ENCODE data around the gene TOMM20L. TPM values are rescaled to one million over a fixed set of nuclear protein-coding genes. Genes with fewer than 3 reads are reported as not detected.

Gene TOMM20L
- total and polyA plus RNA-seq, 9 of the 15 experiments (the other 6 are each of a cell fraction or from before 2014, with no cell fraction given) = not detected

- peak; percentile 94 for TF ChIP-seq TFE3 (CRISPR knock-in tag; IDR thresholded peaks at IDR 0.05)
- no peak for TF ChIP-seq FOXJ3 (CRISPR knock-in tag; IDR thresholded peaks at IDR 0.05)
- no peak for TF ChIP-seq ZNF584 (CRISPR knock-in tag; IDR thresholded peaks at IDR 0.05; ENCODE audit: low read depth)
- 0 out of 2 replicates have a peak, but pooled peaks have one; percentile 5 for TF ChIP-seq POLR2A (conservative IDR thresholded peaks at IDR 0.05)
- no peak for TF ChIP-seq ZBTB1 (CRISPR knock-in tag; IDR thresholded peaks at IDR 0.05; ENCODE audit: borderline replicate concordance, low read depth)
- no peak for TF ChIP-seq ZNF592 (IDR thresholded peaks at IDR 0.05)
- no peak for TF ChIP-seq NRF1 (conservative IDR thresholded peaks at IDR 0.05 in 1 of 2, IDR thresholded peaks at IDR 0.05 in 1 of 2)
Observed at GRCh38 chr14:58428118-58428683, 32.5 kb downstream of the TOMM20L start (continued).
